IMR-90 (cell line): Measurements from ENCODE around the gene PPP2R5A.

Source experiments
- CEBPB ChIP-seq: IDR thresholded peaks from 2 replicates; pipeline ENCODE4 v1.6.1; 2012; ENCODE audit warnings: low read depth, low read length, improper control_type of control experiment
- CTCF ChIP-seq: conservative IDR thresholded peaks from 2 replicates; pipeline ENCODE4 v1.5.1; 2012; ENCODE audit warnings: mild to moderate bottlenecking, low read depth, low read length, improper control_type of control experiment
- MXI1 ChIP-seq: IDR thresholded peaks from 2 replicates; pipeline ENCODE4 v1.6.1; 2012; ENCODE audit warnings: low read depth, mild to moderate bottlenecking, low read length, moderate library complexity, borderline replicate concordance
- POLR2A ChIP-seq: IDR thresholded peaks from 2 replicates; pipeline ENCODE4 v1.6.1; 2012; ENCODE audit warnings: mild to moderate bottlenecking, low read depth, low read length
- RAD21 ChIP-seq: IDR thresholded peaks from 2 replicates; pipeline ENCODE4 v1.6.1; 2012; ENCODE audit warnings: low read length, improper control_type of control experiment
- SMC3 ChIP-seq: fragments of 150-350 bp; IDR thresholded peaks from 2 replicates; pipeline ENCODE4 v1.6.1; 2016; ENCODE audit warnings: low read depth, mild to moderate bottlenecking, antibody characterized with exemption, low read length, moderate library complexity
- USF2 ChIP-seq: fragments of 150-350 bp; IDR thresholded peaks from 2 replicates; pipeline ENCODE4 v1.6.1; 2017; ENCODE audit warnings: mild to moderate bottlenecking, antibody characterized with exemption, low read length, low read depth

- no peak for TF ChIP-seq CEBPB
- TF ChIP-seq CTCF: no peak
- TF ChIP-seq RAD21: no peak
- no peak for TF ChIP-seq POLR2A
- TF ChIP-seq MXI1: no peak
- no peak for TF ChIP-seq USF2
- TF ChIP-seq SMC3: no peak
These were observed 92.4 kb downstream of the PPP2R5A start for GRCh38 chr1:212377644-212378043.
